Measurements from ENCODE around the gene OR52E8. TPM values are rescaled to one million over a fixed set of nuclear protein-coding genes. Genes with fewer than 3 reads are reported as not detected.

OR52E8 gene
- total RNA-seq, 1 experiment from 2014 or later: not detected

GRCh38 chr11:5809905-5810795 is 47.3 kb downstream of the OR52E8 start:
- H3K9me3 Mint-ChIP-seq: no peaks in the 10 kb centered on the region
- H3K4me1 Mint-ChIP-seq: peaks cover 40% of the 10 kb centered on the region
- ChIA-PET POLR2A (interaction anchor here (0.6 kb wide), 2 partner anchors 324 to 1202 kb away, joined by 3 read pairs; partner anchors contain the start of gene TRIM68), CTCF (interaction anchor here (1.0 to 1.8 kb wide), 4 partner anchors 81 to 553 kb away, joined by 3 to 7 read pairs (median 5); partner anchors contain the start of gene TRIM5)
- H3K36me3 Mint-ChIP-seq: no peaks in the 10 kb centered on the region
- H3K27me3 Mint-ChIP-seq (ENCODE audit: low read depth): no peaks in the 10 kb centered on the region; the same call in 1 of the 2 replicates
- H3K4me3 Mint-ChIP-seq: no peak overlapping the region
- no peak for ATAC-seq
- H3K27ac Mint-ChIP-seq: no peak overlapping the region; the same call in 1 of the 2 replicates
- DNase-seq (ENCODE audit: low spot score): no peak
- TF ChIP-seq STAT6 (CRISPR knock-in tag; conservative IDR thresholded peaks at IDR 0.05; ENCODE audit: low read depth): no peak
- no peak for TF ChIP-seq ZNF232 (CRISPR knock-in tag; IDR thresholded peaks at IDR 0.05)
- no peak for TF ChIP-seq NFATC4 (CRISPR knock-in tag; IDR thresholded peaks at IDR 0.05)
- TF ChIP-seq ATF3 (CRISPR knock-in tag; conservative IDR thresholded peaks at IDR 0.05): no peak
- TF ChIP-seq CTCF (IDR thresholded peaks at IDR 0.05): no peak
- TF ChIP-seq ZMAT4 (CRISPR knock-in tag; IDR thresholded peaks at IDR 0.05): no peak
- no peak for TF ChIP-seq JAZF1 (CRISPR knock-in tag; IDR thresholded peaks at IDR 0.05)
- TF ChIP-seq FOXP1 (CRISPR knock-in tag; IDR thresholded peaks at IDR 0.05; ENCODE audit: borderline replicate concordance): no peak
- no peak for TF ChIP-seq CREB1 (CRISPR knock-in tag; IDR thresholded peaks at IDR 0.05)
- no peak for TF ChIP-seq NR2C2 (CRISPR knock-in tag; IDR thresholded peaks at IDR 0.05)
- TF ChIP-seq ZBTB21 (CRISPR knock-in tag; IDR thresholded peaks at IDR 0.05; ENCODE audit: borderline replicate concordance): no peak
- no peak for TF ChIP-seq ETV6 (CRISPR knock-in tag; IDR thresholded peaks at IDR 0.05)
- TF ChIP-seq TP53 (CRISPR knock-in tag; IDR thresholded peaks at IDR 0.05): no peak
- no peak for TF ChIP-seq TCF7 (CRISPR knock-in tag; IDR thresholded peaks at IDR 0.05; ENCODE audit: low read depth)
- no peak for TF ChIP-seq IRF1 (CRISPR knock-in tag; IDR thresholded peaks at IDR 0.05)
- TF ChIP-seq CDX4 (CRISPR knock-in tag; IDR thresholded peaks at IDR 0.05; ENCODE audit: borderline replicate concordance): no peak

GRCh38 chr11:5809122-5809519 is 48.4 kb downstream of the OR52E8 start:
- peak overlapping the region; percentile 85 for H3K4me3 Mint-ChIP-seq
- DNase-seq (ENCODE audit: low spot score): no peak
- H3K9me3 Mint-ChIP-seq: peaks cover 6% of the 10 kb centered on the region
- ATAC-seq: no peak
- no peak overlapping the region for H3K27ac Mint-ChIP-seq
- H3K36me3 Mint-ChIP-seq: 0 out of 2 replicates have a peak, but pooled peaks cover 5% of the 10 kb centered on the region
- H3K4me1 Mint-ChIP-seq: peaks cover 40% of the 10 kb centered on the region
- H3K27me3 Mint-ChIP-seq (ENCODE audit: low read depth): no peaks in the 10 kb centered on the region; the same call in 1 of the 2 replicates
- POLR2A ChIA-PET: interaction anchor here (0.6 kb wide), 1 partner anchor 1201 kb away, joined by 3 read pairs; the partner anchor contains the start of gene TRIM68
- CTCF ChIA-PET: interaction anchor here (1.0 to 1.8 kb wide), 4 partner anchors 82 to 554 kb away, joined by 3 to 7 read pairs (median 5); partner anchors contain the start of gene TRIM5
- TF ChIP-seq ELF4 (CRISPR knock-in tag; IDR thresholded peaks at IDR 0.05; ENCODE audit: low read depth): no peak
- TF ChIP-seq ZNF396 (CRISPR knock-in tag; IDR thresholded peaks at IDR 0.05; ENCODE audit: borderline replicate concordance): no peak
- no peak for TF ChIP-seq USF2 (CRISPR knock-in tag; IDR thresholded peaks at IDR 0.05)
- TF ChIP-seq ATF3 (CRISPR knock-in tag; conservative IDR thresholded peaks at IDR 0.05): no peak
- no peak for TF ChIP-seq ZNF416 (CRISPR knock-in tag; IDR thresholded peaks at IDR 0.05)
- TF ChIP-seq TCF7 (CRISPR knock-in tag; IDR thresholded peaks at IDR 0.05; ENCODE audit: low read depth): no peak
- TF ChIP-seq SOX15 (CRISPR knock-in tag; IDR thresholded peaks at IDR 0.05): no peak
- TF ChIP-seq JUN (CRISPR knock-in tag; IDR thresholded peaks at IDR 0.05): no peak
- no peak for TF ChIP-seq ZMAT4 (CRISPR knock-in tag; IDR thresholded peaks at IDR 0.05)
- no peak for TF ChIP-seq SP1 (CRISPR knock-in tag; conservative IDR thresholded peaks at IDR 0.05)
- TF ChIP-seq RORB (CRISPR knock-in tag; IDR thresholded peaks at IDR 0.05): no peak
- no peak for TF ChIP-seq KAT7 (CRISPR knock-in tag; IDR thresholded peaks at IDR 0.05; ENCODE audit: borderline replicate concordance)
- TF ChIP-seq ZNF263 (CRISPR knock-in tag; IDR thresholded peaks at IDR 0.05; ENCODE audit: low read depth): no peak

Data from WTC11 (cell line).